HG03097 (cell line): ENCODE data around the gene TBC1D22B.

Experiments used
- ATAC-seq: cut with Tn5 transposase; IDR thresholded peaks from one replicate; pipeline ENCODE4 v1.9.1; 2021; ENCODE audit not compliant: unreplicated experiment, low FRiP score

The TBC1D22B gene

DNA sequence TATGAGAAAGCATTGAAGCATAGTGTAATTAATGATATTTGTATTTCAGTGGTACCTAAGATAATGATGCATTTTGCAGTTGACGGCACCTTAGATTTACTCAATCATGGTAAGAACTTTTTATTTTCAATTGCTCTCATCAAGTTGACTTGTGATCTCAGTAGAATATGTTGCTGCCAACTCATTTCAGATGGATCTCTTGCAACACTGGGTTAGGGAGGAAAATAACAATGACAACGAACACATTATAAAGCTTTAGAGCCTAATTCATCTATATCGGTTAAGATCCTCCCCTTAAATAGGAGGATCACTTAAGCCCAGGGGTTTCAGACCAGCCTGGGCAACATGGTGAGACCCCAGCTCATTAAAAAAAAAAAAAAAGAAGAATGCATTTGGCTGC, 18.0 kb upstream of the TBC1D22B start:
- ATAC-seq: no peak

DNA sequence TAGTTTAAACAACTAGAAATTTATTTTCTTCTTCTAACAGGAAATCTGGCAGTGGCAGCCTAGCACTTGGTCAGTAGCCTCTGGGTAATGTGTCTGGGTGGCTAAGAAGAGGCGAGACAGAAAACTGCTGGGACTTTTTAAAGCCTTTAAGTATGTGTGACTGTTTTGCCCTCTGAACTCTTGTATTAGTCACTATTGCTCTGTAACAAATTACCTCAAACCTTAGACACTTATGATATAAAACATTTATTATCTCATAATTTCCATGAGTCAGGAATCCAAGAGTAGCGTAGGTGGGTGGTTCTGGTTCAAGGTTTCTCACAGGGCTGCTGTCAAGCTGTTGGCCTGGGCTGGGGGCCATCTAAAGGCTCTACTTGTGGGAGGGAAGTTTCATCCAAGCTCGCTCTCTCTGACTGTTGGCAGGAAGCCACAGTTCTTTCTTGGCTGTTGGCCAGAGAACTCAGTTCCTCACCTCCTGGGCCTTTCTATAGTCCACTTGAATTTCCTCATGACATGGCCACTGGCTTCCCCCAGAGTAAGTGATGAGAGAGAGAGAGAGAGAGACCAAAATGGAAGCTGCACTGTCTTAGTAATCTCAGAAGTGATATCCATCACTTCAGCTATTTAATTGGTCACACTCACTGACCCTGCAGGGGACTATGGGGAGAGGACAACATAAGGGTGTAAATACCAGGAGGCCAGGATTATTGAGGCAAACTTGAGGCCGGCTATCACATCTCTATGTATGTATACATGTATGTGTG, 17.4 kb upstream of the TBC1D22B start:
- ATAC-seq: no peak

DNA sequence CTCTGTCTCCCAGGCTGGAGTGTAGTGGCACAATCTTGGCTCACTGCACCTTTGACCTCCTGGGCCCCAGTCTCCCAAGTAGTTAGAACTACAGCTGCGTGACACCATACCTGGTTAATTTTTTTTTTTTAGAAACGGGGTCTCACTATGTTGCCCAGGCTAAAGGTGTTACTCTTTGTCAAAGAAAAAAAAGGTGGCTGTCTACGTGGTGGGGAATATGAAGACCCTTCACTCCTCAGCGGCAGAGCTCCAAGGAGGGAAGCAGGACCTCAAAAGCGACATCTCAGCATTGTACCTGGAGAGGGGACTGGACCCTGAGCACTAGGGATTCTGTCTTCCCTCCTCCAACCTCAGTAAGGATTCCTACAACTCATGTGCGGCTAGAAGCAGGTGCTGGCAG, 16.4 kb upstream of the TBC1D22B start:
- ATAC-seq: no peak

DNA sequence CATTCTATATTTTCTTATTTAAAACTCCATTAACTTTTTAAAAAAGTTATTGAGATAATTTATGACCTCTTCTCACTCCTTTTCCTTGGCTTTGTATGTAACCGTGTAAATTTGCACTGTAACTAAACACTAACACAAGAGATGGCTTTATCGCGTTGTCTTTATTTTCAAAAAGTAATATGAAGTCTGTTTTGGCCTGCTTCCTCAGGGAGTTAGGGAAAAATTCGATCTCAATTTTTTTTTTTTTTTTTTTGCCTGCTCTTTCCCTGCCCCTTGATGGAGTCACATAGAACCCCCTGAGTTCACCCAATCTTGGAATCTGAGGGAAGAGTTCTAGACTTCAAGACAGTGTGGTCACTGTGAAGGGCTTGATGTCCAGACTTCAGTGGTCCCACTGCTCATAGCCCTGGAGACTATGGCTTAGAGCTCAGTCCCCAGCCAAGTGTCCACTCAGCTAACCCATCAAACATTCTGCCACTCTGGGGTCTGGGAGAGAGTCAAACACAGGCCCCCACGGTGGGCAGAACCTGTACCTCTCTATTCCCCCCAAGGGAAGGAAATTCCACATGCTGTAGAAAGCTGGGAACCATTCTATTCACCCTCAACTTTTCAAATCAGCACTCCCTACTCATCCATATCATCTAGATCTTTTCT, 15.7 kb upstream of the TBC1D22B start:
- ATAC-seq: no peak

DNA sequence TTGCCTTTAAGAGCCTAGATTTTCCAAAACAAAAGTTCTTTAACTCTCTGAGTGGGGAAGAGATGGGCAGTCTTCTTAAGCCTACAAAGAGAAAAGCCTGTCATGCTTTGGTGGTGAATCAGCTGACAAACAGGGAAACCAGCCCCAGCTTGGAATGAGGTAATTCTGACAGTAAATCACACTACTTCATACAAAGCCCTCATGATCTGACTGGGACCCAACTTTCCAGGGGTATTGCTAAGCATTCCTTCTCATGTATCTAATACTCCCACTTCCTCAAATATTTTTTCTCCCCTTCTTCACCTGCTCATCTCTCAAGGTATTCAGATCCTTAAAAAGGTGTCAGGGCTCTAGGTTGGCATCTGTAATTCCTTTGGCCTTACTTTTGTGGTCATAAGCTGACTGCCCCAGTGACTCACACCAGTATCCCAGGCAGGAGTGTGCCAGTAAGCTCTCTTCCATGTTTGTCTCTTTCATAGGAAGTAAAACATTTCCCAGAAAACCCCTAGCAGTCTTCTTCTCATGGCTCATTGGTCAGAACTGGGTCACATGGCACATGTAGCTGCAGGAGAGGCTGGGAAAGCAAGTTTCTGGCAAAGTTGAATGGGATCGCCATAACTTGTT, 15.0 kb upstream of the TBC1D22B start:
- no peak for ATAC-seq

DNA sequence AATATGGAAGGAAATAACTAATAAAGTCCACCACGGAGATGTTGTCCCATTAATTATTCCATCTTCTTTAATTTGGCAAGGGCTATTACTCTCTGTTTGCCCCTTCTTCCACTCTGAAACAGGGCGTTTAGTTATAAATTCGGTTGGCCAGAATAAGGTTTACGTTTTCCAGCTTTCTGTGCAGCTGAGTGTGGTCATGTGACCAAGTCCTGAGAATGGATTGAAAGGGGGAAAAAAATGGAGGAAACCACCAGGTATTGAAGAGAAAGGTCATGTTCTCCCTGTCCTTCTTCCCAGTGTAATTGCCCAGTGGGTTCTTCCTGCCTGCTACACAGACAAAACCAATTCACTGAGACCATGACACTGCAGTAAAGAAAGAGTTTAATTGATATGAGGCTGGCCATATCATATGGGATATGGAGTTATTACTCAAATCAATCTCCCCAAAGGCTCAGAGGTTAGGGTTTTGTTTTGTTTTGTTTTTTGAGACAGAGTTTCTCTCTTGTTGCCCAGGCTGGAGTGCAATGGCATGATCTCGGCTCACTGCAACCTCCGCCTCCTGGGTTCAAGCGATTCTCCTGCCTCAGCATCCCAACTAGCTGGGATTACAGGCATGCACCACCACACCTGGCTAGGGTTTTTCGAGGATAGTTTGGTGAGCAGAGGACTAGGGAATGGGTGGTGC, 14.3 kb upstream of the TBC1D22B start:
- no peak for ATAC-seq

DNA sequence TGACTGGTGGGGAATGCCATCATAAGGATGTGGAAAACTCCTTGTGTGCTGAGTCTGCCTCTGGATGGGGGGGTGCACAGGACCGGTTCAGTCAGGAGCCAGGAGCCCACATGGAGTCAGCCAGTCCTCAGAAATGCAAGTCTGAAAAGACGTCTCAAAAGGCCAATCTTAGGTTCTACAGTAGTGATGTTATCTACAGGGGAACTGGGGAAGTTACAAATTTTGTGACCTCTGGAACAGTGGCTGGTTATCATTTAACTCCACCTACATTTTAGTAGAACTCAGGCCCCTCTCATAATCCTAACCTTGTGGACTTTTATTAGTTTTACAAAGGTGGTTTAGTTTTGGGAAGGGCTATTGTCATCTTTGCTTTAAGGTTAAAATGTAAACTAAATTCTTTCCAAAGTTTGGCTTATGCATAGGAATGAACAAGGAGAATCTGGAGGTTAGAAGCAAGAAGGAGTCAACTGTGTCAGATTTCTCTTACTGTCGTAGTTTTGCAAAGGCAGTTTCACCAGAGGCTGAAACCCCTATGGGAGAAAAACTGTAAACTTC, 13.7 kb upstream of the TBC1D22B start:
- ATAC-seq: no peak

DNA sequence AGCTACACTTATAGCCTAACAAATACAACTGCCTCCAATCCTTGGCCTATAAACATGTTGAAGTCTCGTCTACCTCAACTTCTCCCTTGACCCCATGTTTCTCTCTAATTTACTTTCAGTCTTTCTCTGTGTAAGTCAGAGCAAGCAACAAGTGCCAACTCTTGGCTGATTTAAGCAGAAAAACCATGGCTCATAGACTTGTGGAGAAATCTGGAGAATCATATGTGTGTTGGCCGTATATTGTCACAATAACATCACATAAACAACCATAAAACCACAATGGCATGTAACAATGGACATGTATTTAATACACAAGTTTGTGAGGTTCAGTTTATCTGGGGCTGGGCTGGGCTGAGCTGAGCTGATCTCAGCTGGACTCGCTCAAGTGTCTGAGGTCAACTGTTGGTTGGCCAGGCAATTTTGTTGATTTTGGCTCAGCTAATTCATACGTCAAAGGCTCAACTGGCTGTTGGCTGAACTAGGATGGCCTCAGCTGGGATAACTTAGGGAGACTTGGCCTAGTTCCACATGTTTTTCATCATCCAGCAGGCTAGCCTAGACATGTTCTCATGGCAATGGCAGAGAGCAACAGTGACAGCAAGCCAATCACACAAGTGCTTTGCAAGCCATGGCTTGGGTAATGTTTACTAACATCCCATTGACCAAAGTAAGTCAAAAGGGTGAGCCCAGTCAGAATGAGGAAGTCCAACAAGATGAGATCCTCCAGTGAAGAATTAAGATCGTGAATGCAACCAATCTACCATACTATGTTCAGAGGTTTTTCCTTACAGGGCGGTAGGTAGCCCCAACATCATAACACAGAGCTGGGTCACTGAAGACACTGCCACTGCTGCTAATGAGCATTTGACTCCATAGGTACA, 12.9 kb upstream of the TBC1D22B start:
- no peak for ATAC-seq

DNA sequence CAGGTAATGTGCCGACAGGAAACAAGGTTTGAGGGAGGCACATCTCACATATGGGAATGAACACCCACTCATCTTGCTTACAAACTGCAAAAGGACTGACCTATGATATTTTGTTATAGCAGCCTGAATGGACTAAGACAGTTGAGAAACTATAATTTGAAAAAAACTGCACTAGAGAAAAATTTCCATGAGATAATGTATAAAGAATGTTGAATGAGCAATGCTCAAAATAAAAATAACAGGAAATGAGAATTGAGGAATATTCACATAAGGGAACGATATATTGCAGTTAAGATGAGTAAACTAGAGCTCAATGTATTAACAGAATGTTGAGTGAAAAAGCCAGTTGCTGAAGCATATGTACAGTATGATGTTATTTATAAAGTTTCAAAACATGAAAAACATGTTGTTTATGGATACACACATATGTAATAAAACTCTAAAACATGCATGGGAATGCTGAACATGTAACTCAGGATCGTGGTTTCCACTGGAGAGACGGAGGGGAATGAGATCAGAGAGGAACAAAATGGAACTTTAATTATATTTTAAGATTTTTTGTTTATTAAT, 6.3 kb upstream of the TBC1D22B start:
- no peak for ATAC-seq

DNA sequence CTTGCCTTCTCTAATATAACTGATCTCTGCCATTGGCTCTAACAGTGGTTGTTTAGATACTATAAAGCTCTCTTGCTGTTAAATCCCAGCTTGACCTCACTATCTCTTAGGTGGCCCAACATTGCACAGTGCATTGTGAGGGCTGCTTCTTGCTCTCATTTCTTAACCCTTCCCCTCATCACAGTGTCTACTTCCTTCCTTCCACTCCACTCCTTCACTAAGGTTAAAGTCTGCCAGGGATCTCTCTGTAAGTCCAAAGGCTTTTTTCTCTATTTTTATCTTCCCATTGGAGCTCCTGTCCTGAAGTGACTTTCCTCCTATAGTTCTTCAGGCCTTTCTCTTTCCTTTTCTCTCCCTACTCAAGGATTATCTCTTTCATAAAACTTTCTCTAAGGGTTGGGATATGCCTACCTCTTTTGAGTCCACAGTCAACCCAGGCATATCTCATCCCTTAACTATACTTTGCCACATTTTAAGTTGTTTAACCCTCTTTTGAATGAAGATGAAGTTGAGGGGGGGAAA, 4.0 kb upstream of the TBC1D22B start:
- no peak for ATAC-seq

DNA sequence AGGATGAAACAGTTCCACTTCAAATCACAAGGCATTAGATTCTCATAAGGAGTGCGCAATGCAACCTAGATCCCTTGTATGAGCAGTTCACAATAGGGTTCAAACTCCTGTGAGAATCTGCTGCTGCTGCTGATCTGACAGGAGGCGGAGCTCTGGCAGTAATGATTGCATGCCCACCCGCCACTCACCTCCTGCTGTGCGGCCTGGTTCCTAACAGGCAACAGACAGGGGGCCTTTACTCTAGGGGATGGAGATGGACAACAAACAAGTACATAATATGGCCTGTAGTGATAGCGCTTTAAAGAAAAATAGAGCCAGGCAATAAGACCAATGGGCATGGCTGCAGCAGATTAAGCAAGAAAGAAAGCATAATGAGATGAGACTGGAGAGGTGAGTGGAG, 2.7 kb upstream of the TBC1D22B start:
- no peak for ATAC-seq

DNA sequence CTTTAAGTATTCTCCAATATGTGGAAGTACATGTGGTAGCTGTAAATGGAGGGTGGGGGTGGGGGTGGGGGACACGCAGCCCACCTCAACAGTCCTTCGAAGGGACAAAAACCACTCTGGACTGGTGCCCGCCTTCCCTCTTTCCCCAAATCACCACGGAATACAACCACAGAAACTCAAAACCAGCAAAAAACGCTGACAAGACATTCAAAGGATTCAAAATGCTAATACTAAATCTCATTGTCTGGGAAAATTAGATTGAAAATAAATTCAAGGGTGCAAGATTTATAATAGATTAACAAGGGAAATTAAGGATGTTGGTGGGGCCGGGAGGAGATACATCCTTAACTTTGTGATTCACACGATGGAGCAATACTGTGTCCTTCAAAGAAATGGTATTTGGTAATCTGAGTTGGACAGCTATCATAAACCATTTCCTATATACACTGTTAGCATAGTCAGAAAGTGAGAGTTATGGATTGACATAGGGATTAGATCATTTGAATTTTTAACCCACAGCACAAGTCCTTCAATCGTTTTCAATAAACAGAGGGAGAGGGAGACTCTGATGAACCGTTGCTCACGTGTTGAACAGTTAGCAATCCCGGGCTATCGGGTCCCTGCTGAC, 766 bp upstream of the TBC1D22B start:
- no peak for ATAC-seq

DNA sequence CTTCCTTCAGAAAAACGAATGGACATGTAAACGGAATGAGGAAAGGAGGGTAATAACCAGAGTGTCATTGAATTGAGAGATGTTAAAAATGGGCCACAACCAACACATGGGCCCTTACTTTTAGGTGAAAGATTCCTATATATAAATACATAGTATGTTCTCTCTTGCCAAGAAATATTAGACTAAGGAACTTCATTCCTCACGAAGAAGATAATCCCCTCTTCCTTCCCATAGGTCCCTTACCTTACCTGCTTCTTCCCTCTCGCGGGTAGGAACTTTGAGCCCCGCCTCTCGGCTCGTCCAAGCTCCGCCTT, 295 bp upstream of the TBC1D22B start:
- no peak for ATAC-seq

DNA sequence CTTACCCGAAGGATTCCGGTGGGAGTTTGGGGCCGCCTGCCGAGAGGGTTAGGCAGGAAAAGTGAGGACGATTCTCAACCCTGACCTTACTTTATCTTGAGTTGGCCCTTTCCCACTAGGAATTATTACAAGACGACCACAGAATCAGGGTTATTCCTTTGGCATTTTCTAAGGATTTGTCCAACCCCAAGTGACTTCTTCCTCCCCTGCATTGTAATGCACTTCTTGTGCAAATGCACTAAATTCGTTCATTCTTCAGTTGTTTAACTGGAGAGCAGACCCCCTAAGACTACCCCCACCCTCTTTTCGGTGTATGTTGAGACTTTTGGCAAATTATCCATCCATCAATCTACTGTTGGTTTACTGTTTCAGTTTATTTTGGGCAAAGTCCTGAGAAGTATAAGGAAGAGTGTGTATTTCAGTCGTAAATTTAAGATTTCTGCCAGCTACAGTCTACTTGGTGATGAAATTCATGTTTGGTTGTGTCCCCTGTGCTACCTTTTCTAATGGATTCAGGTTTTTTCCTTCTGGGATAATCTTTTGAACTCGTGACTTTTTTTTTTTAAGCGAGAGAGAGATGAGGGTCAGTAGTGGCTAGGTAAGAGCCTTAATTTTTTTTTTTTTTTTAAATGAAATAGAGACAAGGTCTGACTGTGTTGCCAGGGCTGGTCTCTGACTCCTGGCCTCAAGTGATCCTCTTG, 983 bp downstream of the TBC1D22B start:
- no peak for ATAC-seq

DNA sequence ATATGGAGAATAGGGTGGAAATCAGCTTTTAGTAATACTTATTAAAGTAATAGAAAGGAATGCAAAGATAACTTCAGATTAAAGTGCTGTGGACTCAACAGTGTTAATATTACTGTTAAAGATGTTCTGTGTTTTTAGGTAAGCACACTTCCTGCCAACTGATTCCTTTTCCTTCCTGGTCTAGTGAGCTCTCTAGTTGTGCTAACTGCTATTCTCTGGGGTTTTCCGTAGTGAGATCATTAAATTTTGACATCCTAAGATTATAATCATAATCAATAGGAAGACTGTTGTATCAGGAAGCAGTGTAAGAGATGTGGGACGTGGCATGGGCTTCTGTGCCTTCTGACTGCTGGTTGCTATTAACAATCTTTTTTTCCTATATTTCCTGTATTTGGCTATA, 1.6 kb downstream of the TBC1D22B start:
- ATAC-seq: no peak

DNA sequence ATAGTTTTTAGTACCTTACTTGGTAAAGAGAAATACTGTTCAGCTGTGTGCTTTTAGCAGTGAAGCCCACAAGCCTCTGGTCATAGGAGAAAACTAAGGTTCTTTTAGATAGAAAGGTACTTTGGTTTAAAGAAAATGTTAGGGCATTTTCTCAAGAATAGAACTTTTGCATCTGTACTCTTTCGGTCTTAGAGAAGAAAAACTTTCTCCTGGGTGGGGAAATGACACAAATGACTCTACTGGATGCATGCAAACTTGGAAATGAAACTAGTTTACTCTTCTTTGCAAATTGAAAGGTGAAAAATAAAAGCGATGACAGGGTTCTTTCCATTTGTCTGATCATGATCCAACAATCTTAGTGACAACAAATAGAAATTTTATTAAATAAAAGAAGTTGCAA, 2.5 kb downstream of the TBC1D22B start:
- ATAC-seq: no peak

DNA sequence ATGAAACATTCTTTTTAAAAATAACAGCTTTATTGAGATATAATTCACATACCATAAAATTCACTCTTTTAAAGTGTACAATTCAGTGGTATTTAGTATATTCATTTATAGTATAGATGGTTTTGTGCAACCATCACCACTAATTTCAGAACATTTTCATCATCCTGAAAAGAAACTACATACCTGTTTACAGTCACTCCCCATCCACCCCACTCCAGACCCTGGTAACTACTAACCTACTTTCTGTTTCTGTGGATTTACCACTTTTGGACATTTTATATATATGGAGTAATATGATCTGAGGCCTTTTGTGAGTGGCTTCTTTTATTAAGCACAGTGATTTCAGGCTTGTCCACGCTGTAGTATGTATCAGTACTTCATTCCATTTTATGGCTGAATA, 2.9 kb downstream of the TBC1D22B start:
- ATAC-seq: no peak

DNA sequence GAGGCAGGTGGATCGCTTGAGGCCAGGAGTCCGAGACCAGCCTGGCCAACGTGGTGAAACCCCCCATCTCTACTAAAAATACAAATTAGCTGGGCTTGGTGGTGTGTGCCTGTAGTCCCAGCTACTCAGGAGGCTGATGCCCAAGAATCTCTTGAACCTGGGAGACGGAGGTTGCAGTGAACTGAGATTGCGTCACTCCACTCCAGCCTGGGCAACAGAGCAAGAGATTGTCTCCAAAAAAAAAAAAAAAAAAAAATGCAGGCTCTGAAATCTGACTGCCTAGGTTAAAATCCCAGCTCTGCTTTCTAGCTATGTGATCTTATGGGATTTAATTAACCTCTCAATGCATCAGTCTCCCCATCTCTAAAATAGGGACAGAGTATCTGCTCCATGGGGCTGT, 3.6 kb downstream of the TBC1D22B start:
- ATAC-seq: no peak
